ENCODE measurements around the gene ST6GALNAC2.
"Not testable (repeated sequence)": the region's sequence is repeated elsewhere in the genome, so short reads cannot be mapped to it uniquely, and the experiment has no call there.

The ST6GALNAC2 gene

GRCh38 chr17:76569607-76570279 lies 15.9 kb downstream of the ST6GALNAC2 start:
- DNase-seq = no peak

- DNase-seq = no peak
Measured at GRCh38 chr17:76568811-76569221, 16.8 kb downstream of the ST6GALNAC2 start.

GRCh38 chr17:76567634-76568432 lies 17.8 kb downstream of the ST6GALNAC2 start:
- DNase-seq = no peak

- no peak for DNase-seq
Measured at GRCh38 chr17:76566988-76567431, 18.6 kb downstream of the ST6GALNAC2 start.

GRCh38 chr17:76566613-76566943 lies 19.1 kb downstream of the ST6GALNAC2 start:
- DNase-seq = no peak

GRCh38 chr17:76565728-76566612 lies 19.7 kb downstream of the ST6GALNAC2 start:
- no peak for DNase-seq

- DNase-seq = not testable (repeated sequence)
Measured at GRCh38 chr17:76564991-76565727, 20.5 kb downstream of the ST6GALNAC2 start.

GRCh38 chr17:76563359-76563758 lies 22.3 kb downstream of the ST6GALNAC2 start:
- DNase-seq = not testable (repeated sequence)

GRCh38 chr17:76562734-76563148 lies 22.9 kb downstream of the ST6GALNAC2 start:
- DNase-seq = peak; percentile 67

- DNase-seq = no peak
Measured at GRCh38 chr17:76561799-76562268, 23.8 kb downstream of the ST6GALNAC2 start.

GRCh38 chr17:76561332-76561731 lies 24.3 kb downstream of the ST6GALNAC2 start:
- no peak for DNase-seq

- no peak for DNase-seq
Measured at GRCh38 chr17:76560877-76561221, 24.8 kb downstream of the ST6GALNAC2 start.

GRCh38 chr17:76560036-76560876 lies 25.4 kb downstream of the ST6GALNAC2 start:
- no peak for DNase-seq

- not testable (repeated sequence) for DNase-seq
Measured at GRCh38 chr17:76559460-76559859, 26.2 kb downstream of the ST6GALNAC2 start.

- peak; percentile 57 for DNase-seq
Measured at GRCh38 chr17:76558198-76559095, 27.2 kb downstream of the ST6GALNAC2 start.

GRCh38 chr17:76557368-76558197 lies 28.1 kb downstream of the ST6GALNAC2 start:
- DNase-seq = peak; percentile 96

- no peak for DNase-seq
Measured at GRCh38 chr17:76556765-76557367, 28.8 kb downstream of the ST6GALNAC2 start.

GRCh38 chr17:76554131-76554530 lies 31.5 kb downstream of the ST6GALNAC2 start:
- peak; percentile 70 for DNase-seq
